HepG2 (cell line): Measurements from ENCODE around the gene GPX7. TPM values are rescaled to one million over a fixed set of nuclear protein-coding genes. Genes with fewer than 3 reads are reported as not detected.
A peak's percentile ranks its signal among the peaks of the same experiment; 100 is the strongest.

Experiments
- KLF6 ChIP-seq: IDR thresholded peaks from 2 replicates; pipeline ENCODE4 v1.8.0; 2016; ENCODE audit warnings: missing biosample characterization, missing genetic modification reagents
- KMT2A ChIP-seq: sonication (generic); formaldehyde crosslinking; IDR thresholded peaks from 2 replicates; pipeline ENCODE4 v1.4.0; 2020; ENCODE audit warnings: missing genetic modification reagents
- MLLT10 ChIP-seq: sonication (generic); formaldehyde crosslinking; IDR thresholded peaks from 2 replicates; pipeline ENCODE4 v1.4.0; 2020; ENCODE audit warnings: missing genetic modification reagents
- NFYB ChIP-seq: sonication (generic); formaldehyde crosslinking; IDR thresholded peaks from 2 replicates; pipeline ENCODE4 v1.4.0; 2020; ENCODE audit warnings: missing genetic modification reagents
- POLR2AphosphoS5 ChIP-seq: IDR thresholded peaks from 2 replicates; pipeline ENCODE4 v1.6.1; 2012; ENCODE audit warnings: low read depth, low read length
- SNAPC4 ChIP-seq: sonication (generic); formaldehyde crosslinking; IDR thresholded peaks from 2 replicates; pipeline ENCODE4 v1.4.0; 2020; ENCODE audit warnings: mild to moderate bottlenecking, missing genetic modification reagents
- ZNF142 ChIP-seq: sonication (generic); formaldehyde crosslinking; IDR thresholded peaks from 2 replicates; pipeline ENCODE4 v1.4.0; 2020; ENCODE audit warnings: missing genetic modification reagents
- ZNF704 ChIP-seq: sonication (generic); formaldehyde crosslinking; IDR thresholded peaks from 2 replicates; pipeline ENCODE4 v1.8.1; 2023; ENCODE audit warnings: mild to moderate bottlenecking, inconsistent platforms, moderate library complexity, missing genetic modification reagents, borderline replicate concordance
- ZNF768 ChIP-seq: sonication (generic); formaldehyde crosslinking; IDR thresholded peaks from 2 replicates; pipeline ENCODE4 v1.4.0; 2020; ENCODE audit warnings: missing genetic modification reagents
- ZNF839 ChIP-seq: sonication (generic); formaldehyde crosslinking; IDR thresholded peaks from 2 replicates; pipeline ENCODE4 v1.4.0; 2020; ENCODE audit warnings: missing genetic modification reagents, mild to moderate bottlenecking, borderline replicate concordance
- polyA plus RNA-seq, 8 experiments: library from polyadenylated mRNA; depleted of rRNA in 3 of 8; stranded (reverse) in 7 of 8; unstranded in 1 of 8; fragments of >200 nt; fragmentation: Illumina TruSeq in 4 of 8; extraction: Trizol in 4 of 8; gene quantifications; 2 replicates each; pipeline versions ENCODE4 v1.2.1 to v1.2.3, GENCODE V29; 2011 to 2016; ENCODE audit warnings: low read depth in 4 of 8, missing spikeins in 1 of 8, mixed read lengths in 1 of 8; ENCODE audit not compliant: insufficient read depth in 1 of 8
- total RNA-seq, 5 experiments: library from RNA; depleted of rRNA; stranded (reverse); fragments of >200 nt; fragmentation: Illumina TruSeq; extraction: Trizol; gene quantifications; 2 replicates each; pipeline ENCODE4 v1.2.3, GENCODE V29; 2016; ENCODE audit warnings: low read depth in 1 of 5

Gene GPX7
- total and polyA plus RNA-seq, 2 of the 13 experiments (the other 11 are each of a cell fraction or from before 2014, with no cell fraction given), result 14.1 to 16.2 TPM

GRCh38 chr1:52552505-52553361 is 49.4 kb upstream of the GPX7 start, which contains the start of gene TUT4 (continued):
- TF ChIP-seq ZNF142 (CRISPR knock-in tag) (peak; percentile 60; the same call in 1 of the 2 replicates), SNAPC4 (CRISPR knock-in tag) (peak; percentile 81; the same call in 1 of the 2 replicates), MLLT10 (CRISPR knock-in tag) (no peak), ZNF704 (0 out of 2 replicates have a peak, but pooled peaks have one; percentile 57), KMT2A (peak; percentile 21; the same call in 1 of the 2 replicates), KLF6 (0 out of 2 replicates have a peak, but pooled peaks have one; percentile 3), POLR2AphosphoS5 (peak; percentile 40; the same call in 1 of the 2 replicates), NFYB (CRISPR knock-in tag) (no peak; the same call in 1 of the 2 replicates), ZNF839 (no peak), ZNF768 (peak; percentile 52)
